Retinal pigment epithelial cell (primary cell): ENCODE results near the gene PLEKHD1.
"Not testable (repeated sequence)": the region's sequence is repeated elsewhere in the genome, so short reads cannot be mapped to it uniquely, and the experiment has no call there.

Experiments used
- DNase-seq: peaks from one replicate; pipeline ENCODE4 v3.0.0-alpha.2; 2010; ENCODE audit warnings: low read depth
- H3K4me3 ChIP-seq: 2 replicates; pipeline ENCODE4 v1.5.1; 2011; ENCODE audit warnings: mild to moderate bottlenecking, low read length, control low read depth, moderate library complexity
- CTCF ChIP-seq: conservative IDR thresholded peaks from 2 replicates; pipeline ENCODE4 v1.5.1; 2011; ENCODE audit warnings: low read depth, low read length, control low read depth, inconsistent platforms

The PLEKHD1 gene

GRCh38 chr14:69471916-69472315, 12.6 kb upstream of the PLEKHD1 start:
- DNase-seq: no peak
- TF ChIP-seq CTCF: no peak
- no peak overlapping the region for H3K4me3 ChIP-seq

GRCh38 chr14:69473260-69473659, 11.3 kb upstream of the PLEKHD1 start:
- no peak overlapping the region for H3K4me3 ChIP-seq
- no peak for TF ChIP-seq CTCF
- no peak for DNase-seq

GRCh38 chr14:69473946-69474345, 10.6 kb upstream of the PLEKHD1 start:
- no peak overlapping the region for H3K4me3 ChIP-seq
- DNase-seq: no peak
- TF ChIP-seq CTCF: no peak

DNA sequence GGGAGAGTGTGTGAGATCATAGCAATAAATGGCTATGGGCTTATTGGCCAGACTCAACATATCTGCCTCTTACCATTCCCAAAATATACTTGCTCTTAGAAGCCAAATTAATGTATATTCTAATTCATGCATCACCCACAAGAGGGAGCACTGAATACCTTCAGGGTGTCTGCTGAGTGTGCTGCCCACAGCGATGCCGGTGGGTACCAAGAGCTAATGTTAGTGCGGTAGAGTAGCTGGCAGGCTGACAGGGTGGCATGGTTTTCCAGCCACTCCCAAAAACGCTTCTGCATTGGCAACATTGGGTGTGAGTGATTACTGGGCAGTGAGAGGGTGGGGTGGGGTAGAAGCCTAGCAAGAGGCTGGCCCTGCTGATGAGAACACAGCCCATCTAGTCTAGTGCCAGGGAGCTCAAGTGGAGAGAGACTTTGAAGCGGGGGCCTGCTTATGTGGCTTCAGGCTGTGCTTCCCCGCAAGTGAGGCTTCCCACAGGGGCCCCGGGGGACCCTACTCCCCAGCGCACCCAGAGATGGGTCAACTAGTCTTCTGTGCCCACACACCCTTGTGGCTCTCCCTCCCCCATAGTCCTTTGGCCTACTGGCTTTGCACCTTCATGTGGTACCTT, 9.2 kb upstream of the PLEKHD1 start:
- DNase-seq: peak; percentile 4
- TF ChIP-seq CTCF: peak; percentile 54

GRCh38 chr14:69476824-69477450, 7.6 kb upstream of the PLEKHD1 start:
- not testable (repeated sequence) for H3K4me3 ChIP-seq, DNase-seq

More for the DNA sequence above, 9.2 kb upstream of the PLEKHD1 start:
- no peak overlapping the region for H3K4me3 ChIP-seq

DNA sequence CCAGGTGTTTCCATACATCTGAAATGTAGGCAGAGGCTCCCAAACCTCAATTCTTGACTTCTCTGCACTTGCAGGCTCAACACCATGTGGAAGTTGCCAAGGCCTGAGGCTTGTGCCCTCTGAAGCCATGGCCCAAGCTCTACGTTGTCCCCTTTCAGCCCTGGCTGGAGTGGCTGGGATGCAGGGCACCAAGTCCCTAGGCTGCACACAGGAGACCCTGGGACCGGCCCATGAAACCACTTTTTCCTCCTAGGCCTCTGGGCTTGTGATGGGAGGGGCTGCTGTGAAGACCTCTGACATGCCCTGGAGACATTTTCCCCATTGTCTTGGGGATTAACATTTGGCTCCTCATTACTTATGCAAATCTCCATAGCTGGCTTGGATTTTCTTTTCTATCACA, 6.5 kb upstream of the PLEKHD1 start:
- H3K4me3 ChIP-seq, DNase-seq: not testable (repeated sequence)

DNA sequence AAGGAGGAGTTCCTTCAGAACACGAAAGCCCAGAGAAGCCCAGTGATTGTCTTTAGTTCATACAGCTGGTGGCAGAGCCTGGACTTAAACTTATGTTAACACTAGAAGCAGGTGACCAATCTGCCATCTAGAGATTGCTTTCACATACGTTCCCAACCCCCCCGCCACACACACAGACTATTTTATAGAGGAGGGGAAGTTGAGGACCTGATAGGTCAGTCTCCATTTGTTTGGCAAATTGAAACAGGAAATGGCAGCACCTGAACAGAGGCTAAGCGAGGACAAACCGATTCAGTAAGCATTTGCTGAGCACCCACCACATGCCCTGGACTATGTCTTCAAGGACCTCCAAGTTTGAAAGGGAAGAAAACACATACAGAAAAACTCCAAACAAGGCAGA, 4.8 kb upstream of the PLEKHD1 start:
- no peak for DNase-seq
- TF ChIP-seq CTCF: no peak
- no peak overlapping the region for H3K4me3 ChIP-seq

GRCh38 chr14:69480136-69480535, 4.4 kb upstream of the PLEKHD1 start:
- no peak overlapping the region for H3K4me3 ChIP-seq
- no peak for TF ChIP-seq CTCF
- no peak for DNase-seq
